GM12878 (cell line): ENCODE data around the gene C1QL2. TPM values are rescaled to one million over a fixed set of nuclear protein-coding genes. Genes with fewer than 3 reads are reported as not detected.

ENCODE experiments used
- ATAC-seq: fragments of 200-7000 bp; cut with Tn5 transposase; 3 replicates; pipeline ENCODE4 v1.9.1; 2020; ENCODE audit warnings: mild to moderate bottlenecking, moderate library complexity
- BruUV-seq: library from RNA; stranded (reverse); fragments of 400-500 nt; replicated peaks from 2 replicates; lab custom pipeline; 2021; lab: Mats Ljungman, UMichigan
- CTCF ChIA-PET: fragments of 300-600 bp; sonication (Branson Sonifier 250); formaldehyde crosslinking; extraction: SDS; loops from one replicate; lab custom pipeline; 2021; ENCODE audit warnings: inconsistent platforms; lab: Yijun Ruan, JAX
- POLR2A ChIA-PET: fragments of 350-600 bp; formaldehyde crosslinking; extraction: SDS; loops from one replicate; lab custom pipeline; 2021; ENCODE audit warnings: inconsistent platforms; lab: Charles Lee
- RAD21 ChIA-PET: fragments of 300-600 bp; sonication (Branson Sonifier 250); formaldehyde crosslinking; loops from one replicate; lab custom pipeline; 2023; ENCODE audit warnings: antibody characterized with exemption; ENCODE audit not compliant: unreplicated experiment; lab: Charles Lee
- SMC1A ChIA-PET: fragments of 300-600 bp; sonication (Branson Sonifier 250); formaldehyde crosslinking; loops from one replicate; lab custom pipeline; 2023; ENCODE audit not compliant: unreplicated experiment, uncharacterized antibody; lab: Charles Lee
- DNase-seq: peaks from one replicate; pipeline ENCODE4 v3.0.0-alpha.2; 2011; ENCODE audit warnings: low read depth, low spot score
- FAIRE-seq: peaks from 3 replicates; lab custom pipeline; 2011; peaks lifted over from hg19 to GRCh38; lab: Jason Lieb, UNC
- H2AFZ ChIP-seq: 2 replicates; pipeline ENCODE4 v1.6.0; 2011; ENCODE audit warnings: low read depth, low read length, control low read depth; ENCODE audit not compliant: control insufficient read depth
- H3K27ac ChIP-seq: 2 replicates; pipeline ENCODE4 v1.5.1; 2011; ENCODE audit warnings: control low read depth; ENCODE audit not compliant: control insufficient read depth, insufficient read depth
- H3K27me3 ChIP-seq, 2 experiments: replicated peaks in 1 of 2; 2 replicates each; pipeline versions ENCODE4 v1.6.0 to v1.6.1; 2011; ENCODE audit warnings: low read length in 1 of 2; ENCODE audit not compliant: control insufficient read depth in 2 of 2, insufficient read depth in 2 of 2
- H3K36me3 ChIP-seq, 2 experiments: 2 replicates each; pipeline ENCODE4 v1.5.1; 2011; ENCODE audit warnings: low read length in 1 of 2; ENCODE audit not compliant: control insufficient read depth in 2 of 2, insufficient read depth in 2 of 2
- H3K4me1 ChIP-seq: 2 replicates; pipeline ENCODE4 v1.6.1; 2011; ENCODE audit warnings: mild to moderate bottlenecking, low read length, moderate library complexity, mixed read lengths; ENCODE audit not compliant: control insufficient read depth, insufficient read depth
- H3K4me2 ChIP-seq: 2 replicates; pipeline ENCODE4 v1.6.0; 2011; ENCODE audit warnings: control low read depth; ENCODE audit not compliant: control insufficient read depth, insufficient read depth
- H3K4me3 ChIP-seq: fragments of 200-600 bp; sonication (generic); 2 replicates; pipeline ENCODE4 v1.5.1; 2016
- H3K79me2 ChIP-seq: 2 replicates; pipeline ENCODE4 v1.6.0; 2011; ENCODE audit warnings: low read length; ENCODE audit not compliant: control insufficient read depth, insufficient read depth
- H3K9ac ChIP-seq: 2 replicates; pipeline ENCODE4 v1.8.0; 2011; ENCODE audit warnings: low read length, control low read depth, mixed read lengths; ENCODE audit not compliant: control insufficient read depth, insufficient read depth
- H3K9me3 ChIP-seq: replicated peaks from 3 replicates; pipeline ENCODE4 v1.5.1; 2011; ENCODE audit warnings: mild to moderate bottlenecking, low read length; ENCODE audit not compliant: control insufficient read depth, insufficient read depth
- H4K20me1 ChIP-seq: 2 replicates; pipeline ENCODE4 v1.6.0; 2011; ENCODE audit not compliant: control insufficient read depth, insufficient read depth
- ATF3 ChIP-seq: IDR thresholded peaks from 2 replicates; pipeline ENCODE4 v1.6.1; 2011; ENCODE audit warnings: low read depth, mild to moderate bottlenecking, low read length, moderate library complexity, borderline replicate concordance; ENCODE audit errors: extremely low read depth
- BHLHE40 ChIP-seq, 2 experiments: fragments of 450-650 bp in 1 of 2; IDR thresholded peaks; 2 replicates each; pipeline ENCODE4 v1.6.1; 2011 to 2017; ENCODE audit warnings: low read depth in 2 of 2, borderline replicate concordance in 1 of 2, improper control_type of control experiment in 1 of 2, low read length in 1 of 2, mild to moderate bottlenecking in 1 of 2
- BMI1 ChIP-seq: fragments of 450-650 bp; IDR thresholded peaks from 2 replicates; pipeline ENCODE4 v1.6.1; 2016; ENCODE audit warnings: mild to moderate bottlenecking, moderate library complexity, borderline replicate concordance
- NFXL1 ChIP-seq: fragments of 450-650 bp; IDR thresholded peaks from 2 replicates; pipeline ENCODE4 v1.6.1; 2017; ENCODE audit warnings: antibody characterized with exemption, mild to moderate bottlenecking, borderline replicate concordance
- SMARCA5 ChIP-seq: fragments of 450-650 bp; IDR thresholded peaks from 2 replicates; pipeline ENCODE4 v1.6.1; 2017; ENCODE audit warnings: mild to moderate bottlenecking
- SREBF2 ChIP-seq: IDR thresholded peaks from 2 replicates; pipeline ENCODE4 v1.6.1; 2012; ENCODE audit warnings: mild to moderate bottlenecking, low read length
- WGBS: methylation state at CpG from one replicate; pipeline ENCODE4 v1.1.6; 2016; ENCODE audit warnings: low lambda C conversion rate; ENCODE audit not compliant: insufficient replicate concordance, insufficient coverage; ENCODE audit errors: missing lambda C conversion rate; 5-methylcytosine and 5-hydroxymethylcytosine counted together
- in situ Hi-C: fragments of 300-500 bp; cut with MboI; formaldehyde crosslinking; loops from 9 replicates; pipeline ENCODE4 v1.14.3; 2018; ENCODE audit warnings: mixed read lengths
- intact Hi-C: fragments of 100-400 bp; cut with micrococcal nuclease; formaldehyde crosslinking; loops from one replicate; pipeline ENCODE4 v1.14.2; 2022; ENCODE audit not compliant: unreplicated experiment
- polyA plus RNA-seq, 11 experiments: library from polyadenylated mRNA; depleted of rRNA in 4 of 11; unstranded in 6 of 11; stranded (reverse) in 5 of 11; fragments of >200 nt; fragmentation: Nextera tagmentation in 4 of 11; fragmentation: Illumina TruSeq in 1 of 11; extraction: Ambion mirVana in 4 of 11; extraction: Trizol in 1 of 11; gene quantifications; 1 replicate in 1 of 11; 2 replicates in 10 of 11; pipeline versions ENCODE4 v1.2.1 to v1.2.3, GENCODE V29; 2011 to 2016; ENCODE audit warnings: inconsistent platforms in 2 of 11, missing spikeins in 2 of 11, low read depth in 1 of 11
- total RNA-seq, 4 experiments: library from RNA; depleted of rRNA in 3 of 4; stranded (reverse); fragments of >200 nt in 3 of 4; fragmentation: Illumina TruSeq in 1 of 4; extraction: Trizol in 1 of 4; gene quantifications; 2 replicates each; pipeline versions ENCODE4 v1.2.1 to v1.2.3, GENCODE V29; 2013 to 2021

C1QL2 gene
- total and polyA plus RNA-seq, 10 of the 15 experiments (the other 5 are each of a cell fraction or from before 2014, with no cell fraction given) = not detected

- in situ Hi-C loops = no loop called here
- 26% methylated on average over 7 of the region's 7 CpGs for WGBS
- peaks cover 0 to 4% of the 10 kb centered on the region in 2 experiments; a peak in 2 of 4 replicates for H3K27me3 ChIP-seq
- RAD21 ChIA-PET = interaction anchor here (1.1 kb wide), 1 partner anchor 22 kb away, joined by 3 read pairs; no protein-coding TSS in a partner anchor
- no peak overlapping the region for H3K27ac ChIP-seq
- TF ChIP-seq SMARCA5 = no peak
- TF ChIP-seq NFXL1 = no peak
- no peak for TF ChIP-seq SREBF2
- no peak for TF ChIP-seq ATF3
- TF ChIP-seq BMI1 = no peak
- TF ChIP-seq BHLHE40 (IDR thresholded peaks at IDR 0.05; ENCODE audit: borderline replicate concordance in 1 of 2, low read depth in 2 of 2, low read length in 1 of 2) = no peak
- TF ChIP-seq, all 136 proteins: peak for 0
- Histone ChIP-seq H3K9ac (no peak overlapping the region), H2AFZ (no peak overlapping the region), H3K9me3 (no peaks in the 10 kb centered on the region), H3K79me2 (no peaks in the 10 kb centered on the region), H3K36me3 (no peaks in the 10 kb centered on the region), H3K4me1 (no peaks in the 10 kb centered on the region), H4K20me1 (no peaks in the 10 kb centered on the region), H3K4me3 (no peak overlapping the region), H3K4me2 (no peak overlapping the region)
- DNase-seq = no peak
- FAIRE-seq = no peak
- no TSS peak for BruUV-seq
- ATAC-seq = no peak
- intact Hi-C loops = no loop called here
- CTCF ChIA-PET = interaction anchor here (0.6 kb wide), 2 partner anchors 31 to 445 kb away, joined by 3 read pairs; no protein-coding TSS in a partner anchor
- SMC1A ChIA-PET = no interaction called here
- POLR2A ChIA-PET = no interaction called here
Measured at GRCh38 chr2:119196301-119197125, 38.0 kb upstream of the C1QL2 start.
